ENCODE data around the gene EYS.
"Not testable (repeated sequence)": the region's sequence is repeated elsewhere in the genome, so short reads cannot be mapped to it uniquely, and the experiment has no call there.

The EYS gene

GRCh38 chr6:64084185-64084663 lies 1622.8 kb downstream of the EYS start:
- no peak for DNase-seq

GRCh38 chr6:64083261-64083660 lies 1623.8 kb downstream of the EYS start:
- DNase-seq = no peak

- no peak for DNase-seq
Measured at GRCh38 chr6:64081453-64081852, 1625.6 kb downstream of the EYS start.

DNA sequence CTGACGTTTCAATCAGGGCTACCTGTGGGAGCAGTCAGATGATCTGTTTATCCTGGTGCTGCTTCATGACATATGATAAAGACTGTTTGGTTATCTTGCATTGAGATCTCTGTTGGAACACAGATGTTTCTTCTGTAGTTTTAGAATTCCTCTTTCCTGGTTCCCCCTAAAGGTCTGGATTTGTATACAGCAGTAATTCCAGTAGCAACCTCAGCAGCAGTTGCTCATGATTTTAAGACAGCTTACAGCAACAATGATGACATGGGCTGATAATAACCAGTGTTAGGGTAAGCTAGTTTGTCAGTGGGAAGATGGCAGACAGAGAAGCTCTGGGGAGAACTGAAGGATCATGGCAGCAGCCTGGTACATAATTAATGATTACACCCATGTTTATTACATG lies 1632.0 kb downstream of the EYS start:
- no peak for DNase-seq

GRCh38 chr6:64072686-64073085 lies 1634.3 kb downstream of the EYS start:
- no peak for DNase-seq

GRCh38 chr6:64064919-64065318 lies 1642.1 kb downstream of the EYS start:
- no peak for DNase-seq

DNA sequence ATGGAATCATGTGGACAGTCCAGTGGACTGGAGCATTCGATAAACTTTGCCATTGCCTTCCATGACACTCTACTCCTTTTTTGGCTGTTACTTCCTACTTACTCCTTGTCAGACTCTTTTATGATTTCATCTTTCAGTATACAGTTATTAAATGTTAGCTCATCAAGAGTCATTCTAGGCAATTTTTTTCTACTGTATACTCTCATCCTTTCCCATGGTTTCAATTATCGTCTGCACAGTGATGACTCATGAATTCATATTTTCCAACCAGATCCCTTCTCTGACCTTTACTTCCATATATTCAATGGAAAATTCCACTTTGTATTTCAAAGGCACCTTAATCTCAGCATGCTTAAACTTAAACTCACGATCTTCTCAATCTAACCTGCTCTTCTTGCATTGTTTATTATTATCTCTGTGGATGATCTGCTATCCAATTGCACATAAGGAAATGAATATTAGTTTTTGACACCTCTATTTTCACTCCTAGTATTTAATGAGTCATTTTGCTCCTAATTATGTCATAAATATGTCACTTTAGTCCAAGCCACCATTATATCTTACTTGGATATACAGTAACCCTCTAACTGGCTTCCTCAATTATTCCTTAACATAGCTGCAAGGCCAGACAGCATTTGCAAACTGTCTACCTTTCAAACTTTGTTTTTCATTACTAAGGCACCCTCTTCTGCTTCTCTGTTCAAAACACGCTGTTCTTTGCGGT lies 1643.9 kb downstream of the EYS start:
- DNase-seq = no peak

- no peak for DNase-seq
Measured at GRCh38 chr6:64054861-64055260, 1652.2 kb downstream of the EYS start.

DNA sequence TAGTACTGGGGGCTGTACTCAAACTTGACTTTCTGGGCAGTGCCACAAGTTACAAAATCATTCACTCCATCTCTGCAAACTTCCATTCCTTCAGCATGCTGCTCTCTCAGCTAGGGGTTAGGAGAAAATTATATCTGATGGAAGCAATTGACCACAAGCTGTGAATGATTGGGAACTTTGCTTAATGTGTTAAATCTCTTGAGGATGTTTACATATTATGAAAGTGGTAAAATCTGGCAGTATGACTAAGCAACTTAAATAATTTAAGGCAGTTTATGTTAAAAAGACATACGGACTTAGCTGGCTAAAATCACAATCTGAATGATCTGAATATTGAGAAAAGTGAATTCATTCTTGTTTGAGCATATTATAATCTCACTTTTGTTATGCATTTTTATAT lies 1656.4 kb downstream of the EYS start:
- no peak for DNase-seq

- no peak for DNase-seq
Measured at GRCh38 chr6:64049736-64050135, 1657.3 kb downstream of the EYS start.

DNA sequence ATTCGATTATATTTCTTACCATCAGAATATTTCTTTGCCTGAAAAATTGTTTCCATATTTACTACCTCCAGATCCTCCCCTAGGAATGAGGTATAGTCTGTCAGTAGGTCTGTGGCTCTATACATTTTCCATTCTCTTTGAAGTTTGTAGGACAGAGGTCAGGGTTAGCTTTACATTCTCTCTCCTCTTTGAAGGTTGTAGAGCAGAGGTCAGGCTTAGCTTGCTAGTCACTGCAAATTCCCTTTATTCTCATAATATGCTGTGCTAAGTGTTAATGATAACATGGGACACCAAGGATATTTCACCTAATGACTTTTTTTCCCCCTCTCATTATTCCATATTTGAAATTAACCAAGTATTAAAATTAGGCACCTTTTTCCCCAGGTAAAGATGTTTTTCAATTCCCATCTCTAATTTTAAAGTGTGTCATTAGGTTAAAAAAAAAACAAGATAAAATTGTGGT lies 1660.2 kb downstream of the EYS start:
- DNase-seq = no peak

DNA sequence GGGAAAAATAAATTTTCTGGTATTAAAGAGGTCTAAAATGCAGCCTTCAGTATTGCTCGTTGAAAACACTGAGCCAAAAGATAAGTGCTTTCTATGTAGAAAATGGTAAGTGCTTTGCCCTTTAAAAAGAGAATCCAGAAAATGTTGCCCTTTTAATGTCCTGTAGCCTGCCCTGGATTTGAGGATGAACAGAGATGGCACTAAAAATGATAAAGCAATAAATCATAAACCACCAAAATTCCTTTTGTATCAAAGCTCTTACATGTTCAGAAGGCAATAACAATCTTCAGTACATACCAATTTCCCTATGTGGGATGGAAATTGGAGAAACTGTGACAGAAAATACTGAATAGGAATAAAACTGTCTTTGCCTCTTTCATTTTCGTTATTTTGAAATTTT lies 1665.7 kb downstream of the EYS start:
- DNase-seq = no peak

- no peak for DNase-seq
Measured at GRCh38 chr6:64040113-64040512, 1666.9 kb downstream of the EYS start.

DNA sequence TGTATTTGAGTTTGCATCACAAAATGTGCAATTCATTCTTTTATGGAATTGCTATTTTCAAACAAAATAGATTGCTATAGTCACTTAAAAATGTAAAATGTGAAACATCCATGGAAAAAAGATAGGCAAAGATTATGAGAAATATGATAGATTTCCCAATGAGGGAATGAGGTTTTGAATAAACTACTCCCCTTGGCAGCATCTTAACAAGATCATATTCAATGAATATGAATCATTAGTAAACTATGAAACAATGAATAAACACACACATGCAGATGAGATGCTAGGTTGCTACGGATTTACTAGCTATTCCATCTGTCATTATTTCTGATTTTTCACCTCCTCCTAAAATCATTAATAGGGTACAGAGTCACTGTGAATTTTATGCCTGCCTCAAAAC lies 1669.6 kb downstream of the EYS start:
- DNase-seq = no peak

- no peak for DNase-seq
Measured at GRCh38 chr6:64034910-64035655, 1671.9 kb downstream of the EYS start.

DNA sequence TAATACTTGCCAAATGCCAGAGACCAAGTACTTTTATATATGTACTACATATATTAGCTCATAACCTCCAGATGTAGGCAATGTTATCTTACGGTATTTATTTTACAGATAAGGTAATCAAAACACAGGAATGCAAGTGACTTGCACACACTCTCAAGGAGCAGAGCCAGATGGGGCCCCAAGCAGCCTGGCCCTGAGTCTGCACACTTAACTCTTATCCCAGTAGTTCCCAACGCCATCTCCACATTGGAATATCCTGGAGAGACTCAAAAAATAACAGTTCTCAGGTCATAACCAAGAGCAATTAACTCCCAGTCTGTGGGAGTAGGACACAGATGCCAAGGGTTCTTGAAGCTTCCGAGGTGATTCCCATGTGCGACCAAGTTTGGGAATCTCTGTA lies 1672.7 kb downstream of the EYS start:
- no peak for DNase-seq

- not testable (repeated sequence) for DNase-seq
Measured at GRCh38 chr6:64030950-64031618, 1675.9 kb downstream of the EYS start.

- DNase-seq = no peak
Measured at GRCh38 chr6:64023693-64024092, 1683.3 kb downstream of the EYS start.

DNA sequence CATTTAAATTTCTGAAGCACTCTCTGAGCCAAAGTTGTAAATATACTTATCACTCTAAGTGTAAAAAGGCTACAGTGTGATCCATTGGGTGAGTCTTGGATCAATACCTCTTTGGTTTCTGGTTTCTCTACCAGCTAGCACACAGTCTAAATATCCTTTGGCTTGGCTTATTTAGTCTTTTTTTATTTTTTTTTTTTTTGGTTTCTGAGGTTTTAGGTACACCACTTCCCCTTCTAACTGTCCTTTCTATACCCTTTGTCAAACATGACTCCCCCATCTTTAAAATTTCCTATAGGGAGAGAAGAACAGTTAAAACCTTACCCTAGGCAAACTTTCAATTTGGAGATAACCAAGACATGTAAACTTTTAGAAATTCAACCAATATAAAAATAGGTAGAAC lies 1692.4 kb downstream of the EYS start:
- DNase-seq = no peak

DNA sequence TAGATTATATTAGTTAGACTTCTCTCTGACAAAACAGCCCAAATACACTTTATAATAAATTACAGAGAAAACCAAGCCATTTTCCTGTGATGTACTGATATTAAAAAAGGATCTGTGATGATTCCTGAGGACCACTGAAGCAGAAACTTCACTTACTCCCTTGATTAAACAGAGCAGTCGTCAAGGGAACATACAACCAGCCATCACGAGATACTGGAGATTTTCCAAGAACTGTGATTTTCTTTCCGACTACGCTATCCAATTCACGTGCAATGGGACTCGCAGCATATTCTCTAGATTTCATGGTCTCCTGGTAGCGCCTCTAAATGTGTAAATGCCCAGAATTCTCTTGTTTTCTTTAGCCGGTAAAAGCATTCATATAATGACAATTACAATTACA lies 1694.0 kb downstream of the EYS start:
- no peak for DNase-seq

DNA sequence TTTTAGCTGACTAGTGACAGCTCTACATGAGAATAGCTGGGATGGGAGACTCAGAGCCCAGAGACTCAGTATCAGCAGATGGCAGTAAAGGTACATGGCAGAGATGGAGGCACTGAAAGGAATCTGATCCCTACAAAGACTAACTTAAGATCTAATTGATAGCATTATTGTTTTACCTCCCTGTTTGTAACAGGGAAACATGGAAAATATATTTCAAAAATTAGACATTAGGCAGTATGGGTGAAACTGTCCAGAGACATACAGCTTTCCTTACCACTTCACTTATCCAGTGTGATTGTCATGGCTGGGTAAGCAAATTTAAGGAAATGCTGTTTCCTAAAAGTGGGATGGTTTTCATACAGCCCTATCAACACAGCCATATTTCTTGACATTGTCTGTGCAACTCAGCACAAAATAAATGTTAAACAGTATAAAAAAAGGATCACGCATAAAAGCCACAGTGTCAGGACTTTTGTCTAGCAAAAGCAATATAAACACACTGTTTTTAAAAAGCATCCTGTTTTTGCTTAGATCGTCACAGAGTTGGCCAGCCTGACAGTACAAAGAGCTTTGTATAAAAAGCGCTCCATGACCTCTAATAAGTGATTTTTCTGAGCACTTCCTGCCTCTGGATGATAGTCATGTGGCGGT lies 1694.5 kb downstream of the EYS start:
- DNase-seq = no peak

GRCh38 chr6:64010666-64011065 lies 1696.4 kb downstream of the EYS start:
- DNase-seq = no peak

DNA sequence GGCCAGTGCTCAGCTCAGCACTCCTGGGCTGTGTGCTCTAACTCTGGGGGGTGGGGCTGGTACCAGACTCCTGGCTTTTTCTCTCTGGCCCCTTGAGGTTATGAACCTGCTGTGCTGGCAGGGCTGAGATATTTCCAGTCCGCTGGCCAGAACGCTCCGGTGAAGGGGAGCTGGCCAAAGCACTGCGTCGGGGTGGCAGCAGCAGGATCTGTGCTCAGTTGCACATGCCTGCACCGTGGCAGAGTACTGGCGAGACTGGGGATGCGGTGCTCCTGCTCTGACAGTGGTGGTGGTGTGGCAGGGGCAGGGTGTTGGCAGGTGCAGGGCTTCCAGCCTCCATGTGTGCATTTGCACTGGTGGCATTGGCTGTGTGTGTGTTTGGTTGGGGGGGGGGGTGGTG lies 1697.0 kb downstream of the EYS start:
- no peak for DNase-seq
